Lung (tissue), 12 donors: ENCODE measurements around the gene CD300LD. TPM values are rescaled to one million over a fixed set of nuclear protein-coding genes. Genes with fewer than 3 reads are reported as not detected.

Experiments used
- ATAC-seq: fragments of 200-7000 bp; cut with Tn5 transposase; one replicate; pipeline ENCODE4 v1.9.1; 2020; ENCODE audit warnings: moderate number of reproducible peaks; ENCODE audit not compliant: insufficient read depth, low FRiP score
- DNase-seq, 3 donors: peaks; one replicate each; pipeline ENCODE4 v3.0.0-alpha.2; 2013 to 2017
- H3K27ac ChIP-seq, 2 donors: one replicate each; pipeline ENCODE4 v1.5.1; 2013; ENCODE audit warnings: mild to moderate bottlenecking in 2 of 2, moderate library complexity in 2 of 2, control low read depth in 1 of 2, inconsistent platforms in 1 of 2, low read depth in 1 of 2, low read length in 1 of 2
- H3K27me3 ChIP-seq, 3 donors: one replicate each; pipeline ENCODE4 v1.5.1; 2013; ENCODE audit warnings: low read length in 2 of 3; ENCODE audit not compliant: control insufficient read depth in 3 of 3, insufficient read depth in 3 of 3
- H3K36me3 ChIP-seq, 4 donors: one replicate each; pipeline ENCODE4 v1.5.1; 2013; ENCODE audit warnings: low read length in 4 of 4, mild to moderate bottlenecking in 1 of 4, moderate library complexity in 1 of 4; ENCODE audit not compliant: control insufficient read depth in 4 of 4, insufficient read depth in 4 of 4
- H3K4me1 ChIP-seq, 5 donors: one replicate each; pipeline ENCODE4 v1.5.1; 2013; ENCODE audit warnings: low read length in 5 of 5, mild to moderate bottlenecking in 2 of 5, moderate library complexity in 1 of 5; ENCODE audit not compliant: control insufficient read depth in 5 of 5, insufficient read depth in 5 of 5
- H3K4me3 ChIP-seq: one replicate; pipeline ENCODE4 v1.5.1; 2013; ENCODE audit warnings: mild to moderate bottlenecking, control low read depth, moderate library complexity
- H3K9ac ChIP-seq, 2 donors: one replicate each; pipeline ENCODE4 v1.5.1; 2013; ENCODE audit warnings: low read length in 2 of 2, control low read depth in 1 of 2; ENCODE audit not compliant: insufficient read depth in 1 of 2
- H3K9me3 ChIP-seq, 4 donors: one replicate each; pipeline ENCODE4 v1.5.1; 2013; ENCODE audit warnings: low read length in 3 of 4, mild to moderate bottlenecking in 1 of 4, moderate library complexity in 1 of 4; ENCODE audit not compliant: control insufficient read depth in 4 of 4, insufficient read depth in 3 of 4
- CTCF ChIP-seq: IDR thresholded peaks from 2 replicates; pipeline ENCODE4 v1.5.1; 2012; ENCODE audit warnings: mild to moderate bottlenecking; ENCODE audit errors: control extremely low read depth, extremely low read depth
- WGBS, 2 donors: extraction: QIAGEN DNeasy Blood & Tissue Kit; methylation state at CpG; one replicate each; pipeline ENCODE4 v1.1.7; 2013; 5-methylcytosine and 5-hydroxymethylcytosine counted together
- polyA plus RNA-seq, 2 donors: library from polyadenylated mRNA; stranded (reverse); fragments of 200-250 nt; gene quantifications; one replicate each; pipeline ENCODE4 v1.2.1, GENCODE V29; 2013
- total RNA-seq, 2 donors: library from RNA; depleted of rRNA in 1 of 2; stranded (reverse); fragments of >200 nt in 1 of 2; gene quantifications; one replicate each; pipeline ENCODE4 v1.2.1, GENCODE V29; 2014 to 2021
- donor health status: control.
- donor health status: control.
- donor health status: Bipolar disorder and iron deficiency.
- donor health status: healthy.
- donor health status: DM: yes; HTN: yes; CAD: no.

CD300LD gene
- total and polyA plus RNA-seq, 4 donors, result 0.25 to 0.52 TPM; not detected in 2

GRCh38 chr17:74625661-74626060 is 33.6 kb upstream of the CD300LD start:
- Histone ChIP-seq H3K4me1 (no peaks in the 10 kb centered on the region), H3K36me3 (no peaks in the 10 kb centered on the region), H3K27ac (no peak overlapping the region), H3K27me3 (peaks cover 0 to 6% (median 2%) of the 10 kb centered on the region in 3 donors), H3K4me3 (no peak overlapping the region), H3K9ac (no peak overlapping the region), H3K9me3 (peaks cover 0 to 9% (median 0%) of the 10 kb centered on the region in 4 donors)
- WGBS, 2 donors, result 53 to 63% methylated on average over 3 of the region's 3 CpGs
- DNase-seq (no peak), ATAC-seq (no peak)
- TF ChIP-seq CTCF, result no peak

GRCh38 chr17:74624131-74624530 is 32.0 kb upstream of the CD300LD start:
- no peak for ATAC-seq
- Histone ChIP-seq H3K27ac (no peak overlapping the region), H3K27me3 (peaks cover 0 to 4% (median 2%) of the 10 kb centered on the region in 3 donors), H3K4me3 (no peak overlapping the region), H3K9ac (no peak overlapping the region), H3K9me3 (peaks cover 0 to 9% (median 0%) of the 10 kb centered on the region in 4 donors), H3K4me1 (no peaks in the 10 kb centered on the region), H3K36me3 (no peaks in the 10 kb centered on the region)
- no peak for DNase-seq
- WGBS, 2 donors, result 69 to 77% methylated on average over 1 of the region's 1 CpG
- no peak for TF ChIP-seq CTCF

GRCh38 chr17:74623693-74624093 is 31.6 kb upstream of the CD300LD start, which contains the start of gene CD300E:
TSS of gene CD300E (minus strand) at chr17:74623738. CDS start at chr17:74623621, 117 bp downstream.
- peak within 1 kb of the TSS in 1 of 2 donors; percentile 25 for H3K27ac ChIP-seq
- H3K9ac ChIP-seq, result no peak within 1 kb of the TSS
- no peak within 1 kb of the TSS for H3K4me3 ChIP-seq
- H3K9me3 ChIP-seq, result peaks cover 0 to 9% (median 0%) of the 10 kb centered on the region in 4 donors
- TF ChIP-seq CTCF, result no peak
- peak; percentile 51 for ATAC-seq
- 56 to 57% methylated on average over 5 of the region's 5 CpGs for WGBS, 2 donors
- no peaks in the 10 kb centered on the region for H3K4me1 ChIP-seq
- H3K27me3 ChIP-seq, result peaks cover 0 to 5% (median 2%) of the 10 kb centered on the region in 3 donors
- no peaks in the 10 kb centered on the region for H3K36me3 ChIP-seq
- DNase-seq, result no peak
